ENCODE data around the gene NFIA. TPM values are rescaled to one million over a fixed set of nuclear protein-coding genes. Genes with fewer than 3 reads are reported as not detected.
A peak's percentile ranks its signal among the peaks of the same experiment; 100 is the strongest.

NFIA gene
- polyA plus RNA-seq, 1 donor (not counting 4 experiments of a cell fraction or from before 2014, with no cell fraction given) = 14.7 TPM

DNA sequence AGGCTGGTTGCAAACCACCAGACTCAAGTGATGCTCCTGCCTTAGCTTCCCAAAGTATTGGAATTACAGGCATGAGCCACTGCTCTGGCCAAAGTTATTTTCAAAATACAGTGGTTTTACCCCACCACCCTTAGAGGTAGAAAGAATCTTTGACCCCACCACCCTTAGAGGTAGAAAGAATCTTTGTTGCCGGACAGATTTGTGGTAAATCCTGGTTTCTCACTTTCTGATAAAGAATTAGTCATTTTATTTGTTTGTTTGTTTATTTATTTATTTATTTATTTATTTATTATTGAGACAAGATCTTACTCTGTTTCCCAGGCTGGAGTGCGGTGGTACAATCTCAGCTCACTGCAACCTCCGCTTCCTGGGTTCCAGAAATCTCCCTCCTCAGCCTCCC is 55.9 kb downstream of the NFIA start:
- no peak overlapping the region for H3K27ac ChIP-seq (ENCODE audit: control insufficient read depth, insufficient read depth, low read length)
- no peaks in the 10 kb centered on the region for H3K27me3 ChIP-seq (ENCODE audit: control insufficient read depth, extremely low read depth, insufficient read depth, low read length)
- no peak for DNase-seq (ENCODE audit: low read depth, low spot score)
- no peaks in the 10 kb centered on the region for H3K36me3 ChIP-seq (ENCODE audit: control insufficient read depth in 2 of 2, extremely low read depth in 1 of 2, insufficient read depth in 2 of 2, low read length in 2 of 2)
- dilution Hi-C loops (cut with MboI; ENCODE audit: extremely low pct_ligation_motif_present, low sequenced_read_pairs) = no loop called here
- no peak for FAIRE-seq
- no peak overlapping the region for H3K9ac ChIP-seq (ENCODE audit: control insufficient read depth, extremely low read depth, insufficient read depth, low read length)
- H3K9me3 ChIP-seq (ENCODE audit: control insufficient read depth, low read depth, low read length) = no peaks in the 10 kb centered on the region
- TF ChIP-seq, protein P1, sequence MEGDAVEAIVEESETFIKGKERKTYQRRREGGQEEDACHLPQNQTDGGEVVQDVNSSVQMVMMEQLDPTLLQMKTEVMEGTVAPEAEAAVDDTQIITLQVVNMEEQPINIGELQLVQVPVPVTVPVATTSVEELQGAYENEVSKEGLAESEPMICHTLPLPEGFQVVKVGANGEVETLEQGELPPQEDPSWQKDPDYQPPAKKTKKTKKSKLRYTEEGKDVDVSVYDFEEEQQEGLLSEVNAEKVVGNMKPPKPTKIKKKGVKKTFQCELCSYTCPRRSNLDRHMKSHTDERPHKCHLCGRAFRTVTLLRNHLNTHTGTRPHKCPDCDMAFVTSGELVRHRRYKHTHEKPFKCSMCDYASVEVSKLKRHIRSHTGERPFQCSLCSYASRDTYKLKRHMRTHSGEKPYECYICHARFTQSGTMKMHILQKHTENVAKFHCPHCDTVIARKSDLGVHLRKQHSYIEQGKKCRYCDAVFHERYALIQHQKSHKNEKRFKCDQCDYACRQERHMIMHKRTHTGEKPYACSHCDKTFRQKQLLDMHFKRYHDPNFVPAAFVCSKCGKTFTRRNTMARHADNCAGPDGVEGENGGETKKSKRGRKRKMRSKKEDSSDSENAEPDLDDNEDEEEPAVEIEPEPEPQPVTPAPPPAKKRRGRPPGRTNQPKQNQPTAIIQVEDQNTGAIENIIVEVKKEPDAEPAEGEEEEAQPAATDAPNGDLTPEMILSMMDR (optimal IDR thresholded peaks at IDR 0.05 in 1 of 3, IDR thresholded peaks at IDR 0.05 in 1 of 3, conservative IDR thresholded peaks at IDR 0.05 in 1 of 3; ENCODE audit: extremely low read depth in 1 of 3, insufficient read depth in 2 of 3, low read length in 3 of 3) = no peak
- TF ChIP-seq EZH2 (IDR thresholded peaks at IDR 0.05; ENCODE audit: low read length) = no peak
- no peak overlapping the region for H2AFZ ChIP-seq (ENCODE audit: control insufficient read depth, low read length)
- no peaks in the 10 kb centered on the region for H3K79me2 ChIP-seq (ENCODE audit: control insufficient read depth, insufficient read depth, low read length)
- H3K4me2 ChIP-seq (ENCODE audit: control insufficient read depth, extremely low read depth, insufficient read depth, low read depth, low read length) = no peak overlapping the region
- no peaks in the 10 kb centered on the region for H3K9me1 ChIP-seq (ENCODE audit: control insufficient read depth, extremely low read depth, insufficient read depth, low read length)
- H4K20me1 ChIP-seq (ENCODE audit: control insufficient read depth, extremely low read depth, insufficient read depth, low read length) = no peaks in the 10 kb centered on the region
- peaks cover 36% of the 10 kb centered on the region for H3K4me1 ChIP-seq (ENCODE audit: control insufficient read depth, extremely low read depth, insufficient read depth, low read length)
- no peak overlapping the region for H3K4me3 ChIP-seq (ENCODE audit: control insufficient read depth in 2 of 3, extremely low read depth in 1 of 3, insufficient read depth in 2 of 3, low read depth in 1 of 3, low read length in 3 of 3)

DNA sequence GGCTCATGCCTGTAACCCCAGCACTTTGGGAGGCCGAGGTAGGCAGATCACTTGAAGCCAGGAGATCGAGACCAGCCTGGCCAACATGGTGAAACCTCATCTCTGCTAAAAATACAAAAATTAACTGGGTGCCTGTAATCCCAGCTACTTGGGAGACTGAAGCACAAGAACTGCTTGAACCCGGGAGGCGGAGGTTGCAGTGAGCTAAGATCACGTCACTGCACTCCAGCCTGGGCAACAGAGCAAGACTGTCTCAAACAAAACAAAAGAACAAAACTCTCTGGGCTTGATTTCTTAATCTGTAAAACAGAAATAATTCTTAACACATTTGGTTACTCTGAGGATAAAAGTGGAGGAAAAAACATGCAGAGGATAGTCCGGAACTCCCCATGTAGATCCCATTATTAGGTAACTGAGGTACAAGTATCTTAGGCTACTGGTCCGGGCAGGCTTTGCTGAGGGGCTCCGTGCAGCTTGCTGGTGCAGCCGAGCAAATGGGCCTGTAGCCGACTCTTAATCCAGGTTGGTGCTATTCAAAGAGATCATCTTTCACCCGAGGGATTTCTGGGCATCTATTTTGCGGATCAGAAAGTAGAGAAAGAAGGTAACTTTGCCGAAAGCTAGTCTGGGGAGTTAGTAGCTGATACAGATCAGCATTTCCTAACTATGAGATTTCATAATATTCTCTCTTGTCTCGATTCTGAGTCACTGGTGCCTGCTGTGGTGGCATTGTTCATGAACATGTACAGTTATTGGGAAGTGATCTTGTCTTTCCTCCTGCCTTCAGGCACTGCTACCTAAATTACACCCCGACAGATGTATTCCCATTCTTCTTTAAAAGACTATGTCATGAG is 56.8 kb downstream of the NFIA start:
- no peaks in the 10 kb centered on the region for H3K36me3 ChIP-seq (ENCODE audit: control insufficient read depth in 2 of 2, extremely low read depth in 1 of 2, insufficient read depth in 2 of 2, low read length in 2 of 2)
- H3K4me2 ChIP-seq (ENCODE audit: control insufficient read depth, extremely low read depth, insufficient read depth, low read depth, low read length) = peak overlapping the region; percentile 88
- FAIRE-seq = peak; percentile 89
- no peaks in the 10 kb centered on the region for H4K20me1 ChIP-seq (ENCODE audit: control insufficient read depth, extremely low read depth, insufficient read depth, low read length)
- H3K9me1 ChIP-seq (ENCODE audit: control insufficient read depth, extremely low read depth, insufficient read depth, low read length) = no peaks in the 10 kb centered on the region
- peak overlapping the region; percentile 70 for H2AFZ ChIP-seq (ENCODE audit: control insufficient read depth, low read length)
- peak overlapping the region; percentile 4 to 66 (median 55) for H3K4me3 ChIP-seq (ENCODE audit: control insufficient read depth in 2 of 3, extremely low read depth in 1 of 3, insufficient read depth in 2 of 3, low read depth in 1 of 3, low read length in 3 of 3)
- H3K4me1 ChIP-seq (ENCODE audit: control insufficient read depth, extremely low read depth, insufficient read depth, low read length) = peaks cover 45% of the 10 kb centered on the region
- no peaks in the 10 kb centered on the region for H3K9me3 ChIP-seq (ENCODE audit: control insufficient read depth, low read depth, low read length)
- no peaks in the 10 kb centered on the region for H3K27me3 ChIP-seq (ENCODE audit: control insufficient read depth, extremely low read depth, insufficient read depth, low read length)
- DNase-seq (ENCODE audit: low read depth, low spot score) = peak; percentile 74
- H3K79me2 ChIP-seq (ENCODE audit: control insufficient read depth, insufficient read depth, low read length) = no peaks in the 10 kb centered on the region
- TF ChIP-seq, protein P1 (optimal IDR thresholded peaks at IDR 0.05 in 1 of 3, IDR thresholded peaks at IDR 0.05 in 1 of 3, conservative IDR thresholded peaks at IDR 0.05 in 1 of 3; ENCODE audit: extremely low read depth in 1 of 3, insufficient read depth in 2 of 3, low read length in 3 of 3) = no peak
- dilution Hi-C loops (cut with MboI; ENCODE audit: extremely low pct_ligation_motif_present, low sequenced_read_pairs) = no loop called here
- peak overlapping the region; percentile 80 for H3K9ac ChIP-seq (ENCODE audit: control insufficient read depth, extremely low read depth, insufficient read depth, low read length)
- peak overlapping the region; percentile 95 for H3K27ac ChIP-seq (ENCODE audit: control insufficient read depth, insufficient read depth, low read length)
